Measurements from ENCODE around the gene ALDH1A3. TPM values are rescaled to one million over a fixed set of nuclear protein-coding genes. Genes with fewer than 3 reads are reported as not detected.
A peak's percentile ranks its signal among the peaks of the same experiment; 100 is the strongest.

The ALDH1A3 gene
- total RNA-seq, 1 experiment from 2014 or later = 54.3 TPM

- DNase-seq (ENCODE audit: low spot score) = no peak
These were observed 72.3 kb downstream of the ALDH1A3 start for GRCh38 chr15:100951965-100952364.

- DNase-seq (ENCODE audit: low spot score) = no peak
These were observed 72.9 kb downstream of the ALDH1A3 start for GRCh38 chr15:100952566-100952965.

- peak; percentile 23 for DNase-seq (ENCODE audit: low spot score)
These were observed 78.9 kb downstream of the ALDH1A3 start for GRCh38 chr15:100958326-100959065.

- peak; percentile 22 for DNase-seq (ENCODE audit: low spot score)
These were observed 79.7 kb downstream of the ALDH1A3 start for GRCh38 chr15:100959066-100960050.

Other genes starting within 250 kb of the ALDH1A3 start
- gene LRRK1, start 39.5 kb downstream of the ALDH1A3 start, total RNA-seq (2014; rRNA removed; shearing (Covaris generic)) = 1.4 and 2.9 TPM in 2 replicates